K562 (cell line): Measurements from ENCODE around the gene SCFD2. TPM values are rescaled to one million over a fixed set of nuclear protein-coding genes. Genes with fewer than 3 reads are reported as not detected.
A peak's percentile ranks its signal among the peaks of the same experiment; 100 is the strongest.

Experiments used
- ATF1 ChIP-seq, 2 experiments: fragments of 450-650 bp in 1 of 2; IDR thresholded peaks; 2 replicates each; pipeline ENCODE4 v1.6.1; 2016; ENCODE audit warnings: missing compliant biosample characterization in 1 of 2, missing genetic modification characterization in 1 of 2
- C11orf30 ChIP-seq: fragments of 450-650 bp; IDR thresholded peaks from 2 replicates; pipeline ENCODE4 v1.6.1; 2016; ENCODE audit warnings: low read depth, mild to moderate bottlenecking
- DMBX1 ChIP-seq: fragments of 250-450 bp; sonication (Bioruptor Pico); IDR thresholded peaks from 2 replicates; pipeline ENCODE4 v1.8.0; 2022; ENCODE audit warnings: inconsistent platforms, mild to moderate bottlenecking, moderate library complexity, borderline replicate concordance
- DPF2 ChIP-seq: fragments of 450-650 bp; IDR thresholded peaks from 2 replicates; pipeline ENCODE4 v1.6.1; 2016
- E4F1 ChIP-seq: fragments of 250-450 bp; sonication (Bioruptor Pico); IDR thresholded peaks from 2 replicates; pipeline ENCODE4 v1.5.0; 2021; ENCODE audit warnings: mild to moderate bottlenecking, borderline replicate concordance
- EHMT2 ChIP-seq: fragments of 450-650 bp; IDR thresholded peaks from 2 replicates; pipeline ENCODE4 v1.6.1; 2018; ENCODE audit warnings: antibody characterized with exemption
- GTF3C2 ChIP-seq: IDR thresholded peaks from 3 replicates; pipeline ENCODE4 v1.6.1; 2011; ENCODE audit warnings: borderline replicate concordance, mild to moderate bottlenecking, moderate library complexity; ENCODE audit not compliant: insufficient read length; ENCODE audit errors: extremely low read depth
- KHSRP ChIP-seq: fragments of 450-650 bp; IDR thresholded peaks from 2 replicates; pipeline ENCODE4 v1.6.1; 2017
- MXI1 ChIP-seq: IDR thresholded peaks from 2 replicates; pipeline ENCODE4 v1.6.1; 2011; ENCODE audit warnings: low read depth, mild to moderate bottlenecking, improper control_type of control experiment, low read length
- NCOR1 ChIP-seq: fragments of 450-650 bp; IDR thresholded peaks from 2 replicates; pipeline ENCODE4 v1.6.1; 2016; ENCODE audit warnings: mild to moderate bottlenecking, moderate library complexity
- NFE2 ChIP-seq: IDR thresholded peaks from 2 replicates; pipeline ENCODE4 v1.6.1; 2014; ENCODE audit warnings: antibody characterized with exemption, low read depth
- SETDB1 ChIP-seq: IDR thresholded peaks from one replicate; pipeline ENCODE4 v1.6.1; 2012; ENCODE audit warnings: low read length, control low read depth, inconsistent platforms
- SIRT6 ChIP-seq: IDR thresholded peaks from one replicate; pipeline ENCODE4 v1.6.1; 2012; ENCODE audit warnings: low read depth, mild to moderate bottlenecking, control low read depth, inconsistent platforms, low read length, moderate library complexity
- STAG1 ChIP-seq: sonication (generic); formaldehyde crosslinking; IDR thresholded peaks from 2 replicates; pipeline ENCODE4 v1.5.0; 2020; ENCODE audit warnings: missing genetic modification reagents, borderline replicate concordance
- TEAD1 ChIP-seq, 2 experiments: fragments of 450-650 bp in 1 of 2; sonication (generic) in 1 of 2; formaldehyde crosslinking; IDR thresholded peaks; 2 replicates each; pipeline versions ENCODE4 v1.4.0 to v1.8.0; 2020 to 2022; ENCODE audit warnings: mild to moderate bottlenecking in 2 of 2, missing genetic modification reagents in 1 of 2
- THAP7 ChIP-seq: fragments of 250-450 bp; sonication (Bioruptor Pico); IDR thresholded peaks from 2 replicates; pipeline ENCODE4 v1.5.0; 2021
- TSHZ1 ChIP-seq: fragments of 250-450 bp; sonication (Bioruptor Pico); IDR thresholded peaks from 2 replicates; pipeline ENCODE4 v1.4.0; 2020; ENCODE audit warnings: mild to moderate bottlenecking, moderate library complexity
- XRCC3 ChIP-seq: fragments of 450-650 bp; IDR thresholded peaks from 2 replicates; pipeline ENCODE4 v1.6.1; 2017; ENCODE audit warnings: mild to moderate bottlenecking, moderate library complexity
- polyA plus RNA-seq, 8 experiments: library from polyadenylated mRNA; depleted of rRNA in 4 of 8; stranded (reverse) in 5 of 8; unstranded in 3 of 8; fragments of >200 nt; fragmentation: Nextera tagmentation in 2 of 8; fragmentation: Illumina TruSeq in 1 of 8; extraction: Ambion mirVana in 2 of 8; extraction: Trizol in 1 of 8; gene quantifications; 2 replicates each; pipeline versions ENCODE4 v1.2.1 to v1.2.3, GENCODE V29; 2011 to 2014; ENCODE audit warnings: inconsistent platforms in 1 of 8, missing spikeins in 1 of 8
- total RNA-seq, 7 experiments: library from RNA; depleted of rRNA in 6 of 7; stranded (reverse); fragments of >200 nt in 6 of 7; fragmentation: Illumina TruSeq in 2 of 7; extraction: Trizol in 2 of 7; gene quantifications; 2 replicates each; pipeline versions ENCODE4 v1.2.1 to v1.2.3, GENCODE V29; 2011 to 2021; ENCODE audit warnings: low replicate concordance in 1 of 7

The SCFD2 gene
- total and polyA plus RNA-seq, 9 of the 15 experiments (the other 6 are each of a cell fraction or from before 2014, with no cell fraction given): 5.7 to 30.3 (median 22.8) TPM

- TF ChIP-seq TEAD1 (CRISPR knock-in tag; IDR thresholded peaks at IDR 0.05): no peak
- TF ChIP-seq SIRT6: no peak
- TF ChIP-seq DMBX1 (CRISPR knock-in tag): no peak
- peak; percentile 15; the same call in 1 of the 2 replicates for TF ChIP-seq DPF2
- no peak for TF ChIP-seq SETDB1
- peak; percentile 49; the same call in 1 of the 2 replicates for TF ChIP-seq EHMT2
- TF ChIP-seq THAP7: no peak
- TF ChIP-seq ATF1 (CRISPR knock-in tag; IDR thresholded peaks at IDR 0.05): no peak
- TF ChIP-seq ATF1 (tag; IDR thresholded peaks at IDR 0.05): no peak
- no peak for TF ChIP-seq GTF3C2
- no peak for TF ChIP-seq KHSRP
- TF ChIP-seq MXI1: no peak
- TF ChIP-seq E4F1: no peak
- no peak for TF ChIP-seq TSHZ1
- no peak for TF ChIP-seq STAG1
- peak; percentile 32; the same call in 1 of the 2 replicates for TF ChIP-seq NFE2
- TF ChIP-seq C11orf30: 0 out of 2 replicates have a peak, but pooled peaks have one; percentile 7
- no peak for TF ChIP-seq NCOR1
- no peak for TF ChIP-seq XRCC3
Measured at GRCh38 chr4:53371049-53371448, 5.2 kb upstream of the SCFD2 start (continued).
